NB4 (cell line): ENCODE results near the gene XYLT1.

Experiments
- POLR2A ChIP-seq: IDR thresholded peaks from 2 replicates; pipeline ENCODE4 v1.6.1; 2011; ENCODE audit warnings: mild to moderate bottlenecking; ENCODE audit not compliant: insufficient read length; ENCODE audit errors: extremely low read depth
- TF ChIP-seq, protein P1 (sequence below): IDR thresholded peaks from one replicate; pipeline ENCODE4 v1.5.1; 2012; ENCODE audit warnings: low read depth, low read length
- TF ChIP-seq, protein P2 (sequence below): IDR thresholded peaks from 2 replicates; pipeline ENCODE4 v1.6.1; 2011; ENCODE audit warnings: low read depth, low read length

DNA sequence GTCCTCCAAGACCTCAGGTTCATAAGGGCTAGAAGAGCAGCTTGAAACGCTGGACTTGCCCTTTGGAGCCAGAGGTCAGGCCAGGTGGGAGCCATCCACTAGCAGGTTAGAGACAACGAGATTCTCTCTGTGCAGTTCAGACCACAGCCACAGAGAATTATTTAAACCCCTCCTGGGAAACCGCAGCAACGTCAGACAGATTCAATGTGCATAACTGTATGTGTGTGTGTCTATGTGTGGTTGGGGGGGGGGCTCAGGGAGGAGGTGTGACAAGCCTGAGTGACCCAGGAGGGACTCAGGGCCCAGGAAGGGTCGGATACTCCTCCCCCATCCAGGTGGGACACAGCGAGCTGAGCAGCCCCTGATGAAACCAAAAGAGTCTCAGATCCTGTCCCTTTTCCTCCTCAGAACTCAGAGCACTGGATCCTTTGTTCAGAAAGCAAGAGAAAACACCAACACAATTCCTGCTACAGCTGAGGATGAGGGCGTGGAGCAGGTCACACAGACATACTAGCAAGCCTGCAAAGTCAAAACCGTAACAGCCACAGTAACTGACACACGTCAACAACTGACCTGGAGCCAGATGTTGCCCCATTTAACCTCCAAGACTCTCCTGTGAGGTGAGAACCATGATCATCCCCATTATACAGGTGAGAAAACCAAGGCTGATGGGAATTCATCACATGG lies 66.8 kb downstream of the XYLT1 start:
- TF ChIP-seq, protein P1, sequence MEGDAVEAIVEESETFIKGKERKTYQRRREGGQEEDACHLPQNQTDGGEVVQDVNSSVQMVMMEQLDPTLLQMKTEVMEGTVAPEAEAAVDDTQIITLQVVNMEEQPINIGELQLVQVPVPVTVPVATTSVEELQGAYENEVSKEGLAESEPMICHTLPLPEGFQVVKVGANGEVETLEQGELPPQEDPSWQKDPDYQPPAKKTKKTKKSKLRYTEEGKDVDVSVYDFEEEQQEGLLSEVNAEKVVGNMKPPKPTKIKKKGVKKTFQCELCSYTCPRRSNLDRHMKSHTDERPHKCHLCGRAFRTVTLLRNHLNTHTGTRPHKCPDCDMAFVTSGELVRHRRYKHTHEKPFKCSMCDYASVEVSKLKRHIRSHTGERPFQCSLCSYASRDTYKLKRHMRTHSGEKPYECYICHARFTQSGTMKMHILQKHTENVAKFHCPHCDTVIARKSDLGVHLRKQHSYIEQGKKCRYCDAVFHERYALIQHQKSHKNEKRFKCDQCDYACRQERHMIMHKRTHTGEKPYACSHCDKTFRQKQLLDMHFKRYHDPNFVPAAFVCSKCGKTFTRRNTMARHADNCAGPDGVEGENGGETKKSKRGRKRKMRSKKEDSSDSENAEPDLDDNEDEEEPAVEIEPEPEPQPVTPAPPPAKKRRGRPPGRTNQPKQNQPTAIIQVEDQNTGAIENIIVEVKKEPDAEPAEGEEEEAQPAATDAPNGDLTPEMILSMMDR: no peak
- TF ChIP-seq POLR2A: no peak
- TF ChIP-seq, protein P2, sequence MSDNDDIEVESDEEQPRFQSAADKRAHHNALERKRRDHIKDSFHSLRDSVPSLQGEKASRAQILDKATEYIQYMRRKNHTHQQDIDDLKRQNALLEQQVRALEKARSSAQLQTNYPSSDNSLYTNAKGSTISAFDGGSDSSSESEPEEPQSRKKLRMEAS: no peak
